SK-N-SH (cell line): Measurements from ENCODE around the gene SDK1. TPM values are rescaled to one million over a fixed set of nuclear protein-coding genes. Genes with fewer than 3 reads are reported as not detected.

Experiments
- CTCF ChIA-PET: fragments of 300-600, 350-600 bp; formaldehyde crosslinking; extraction: SDS; loops from one replicate; lab custom pipeline; 2021; lab: Yijun Ruan, JAX
- POLR2A ChIA-PET: fragments of 350-600 bp; sonication (Branson Sonifier 250); formaldehyde crosslinking; extraction: SDS; loops from one replicate; lab custom pipeline; 2020; ENCODE audit warnings: antibody characterized with exemption, inconsistent platforms; lab: Yijun Ruan, JAX
- DNase-seq: peaks from one replicate; pipeline ENCODE4 v3.0.0; 2012
- H2AFZ ChIP-seq: fragments of 200-600 bp; sonication (generic); 2 replicates; pipeline ENCODE4 v1.8.1; 2016; ENCODE audit warnings: antibody characterized with exemption, mild to moderate bottlenecking, low read depth
- H3F3A ChIP-seq: fragments of 200-600 bp; sonication (generic); replicated peaks from 2 replicates; pipeline ENCODE3; 2016; ENCODE audit warnings: antibody characterized with exemption, mild to moderate bottlenecking; ENCODE audit not compliant: insufficient read depth
- H3K27ac ChIP-seq, 2 experiments: fragments of 200-500 bp in 1 of 2; fragments of 200-600 bp in 1 of 2; sonication (Bioruptor generic) in 1 of 2; sonication (generic), shearing (Covaris generic) in 1 of 2; 2 replicates each; pipeline versions ENCODE4 v1.5.1 to v1.6.1; 2014 to 2016; ENCODE audit warnings: low read depth in 2 of 2, inconsistent platforms in 1 of 2, low read length in 1 of 2, mild to moderate bottlenecking in 1 of 2, mixed read lengths in 1 of 2
- H3K27me3 ChIP-seq: fragments of 200-600 bp; sonication (generic), shearing (Covaris generic); 2 replicates; pipeline ENCODE4 v1.6.1; 2016; ENCODE audit warnings: mixed run types; ENCODE audit not compliant: insufficient read depth
- H3K36me3 ChIP-seq, 2 experiments: fragments of 200-500 bp in 1 of 2; fragments of 200-600 bp in 1 of 2; sonication (Bioruptor generic) in 1 of 2; sonication (generic) in 1 of 2; replicated peaks in 1 of 2; 2 replicates each; pipeline versions ENCODE3 to v1.5.1; 2014 to 2016; ENCODE audit warnings: low read length in 1 of 2, mild to moderate bottlenecking in 1 of 2; ENCODE audit not compliant: insufficient read depth in 2 of 2, control insufficient read depth in 1 of 2
- H3K4me1 ChIP-seq, 2 experiments: fragments of 200-500 bp in 1 of 2; fragments of 200-600 bp in 1 of 2; sonication (Bioruptor generic) in 1 of 2; sonication (generic), shearing (Covaris generic) in 1 of 2; 2 replicates each; pipeline versions ENCODE4 v1.5.1 to v1.6.1; 2014 to 2016; ENCODE audit warnings: low read depth in 1 of 2, low read length in 1 of 2, mixed run types in 1 of 2; ENCODE audit not compliant: insufficient read depth in 2 of 2, control insufficient read depth in 1 of 2
- H3K4me2 ChIP-seq: fragments of 200-600 bp; sonication (generic), shearing (Covaris generic); 2 replicates; pipeline ENCODE4 v1.6.1; 2017; ENCODE audit warnings: mixed run types
- H3K4me3 ChIP-seq, 2 experiments: fragments of 200-500 bp in 1 of 2; fragments of 200-600 bp in 1 of 2; sonication (Bioruptor generic) in 1 of 2; sonication (generic), shearing (Covaris generic) in 1 of 2; 2 replicates each; pipeline versions ENCODE4 v1.5.1 to v1.8.1; 2014 to 2016; ENCODE audit warnings: low read depth in 2 of 2, inconsistent platforms in 1 of 2, low read length in 1 of 2, mild to moderate bottlenecking in 1 of 2, mixed read lengths in 1 of 2, moderate library complexity in 1 of 2
- H3K79me2 ChIP-seq: fragments of 200-600 bp; sonication (generic); 2 replicates; pipeline ENCODE4 v1.8.1; 2017; ENCODE audit warnings: mild to moderate bottlenecking; ENCODE audit not compliant: insufficient read depth
- H3K9ac ChIP-seq: fragments of 200-600 bp; sonication (generic); 2 replicates; pipeline ENCODE4 v1.6.1; 2017; ENCODE audit warnings: mixed run types
- H3K9me2 ChIP-seq: fragments of 200-600 bp; sonication (generic); 2 replicates; pipeline ENCODE4 v1.6.1; 2017; ENCODE audit warnings: mixed run types
- H3K9me3 ChIP-seq: fragments of 200-600 bp; sonication (generic); 2 replicates; pipeline ENCODE4 v1.6.1; 2017; ENCODE audit warnings: mixed run types, mild to moderate bottlenecking, moderate library complexity
- H4K20me1 ChIP-seq: fragments of 200-600 bp; sonication (generic); 2 replicates; pipeline ENCODE4 v1.6.1; 2017; ENCODE audit warnings: mild to moderate bottlenecking, mixed run types; ENCODE audit not compliant: insufficient read depth
- CHD2 ChIP-seq: fragments of 150-350 bp; IDR thresholded peaks from 2 replicates; pipeline ENCODE4 v1.6.1; 2018; ENCODE audit warnings: low read length; ENCODE audit not compliant: partially characterized antibody
- FOXJ3 ChIP-seq: sonication (generic); formaldehyde crosslinking; IDR thresholded peaks from 2 replicates; pipeline ENCODE4 v1.5.1; 2020; ENCODE audit warnings: mild to moderate bottlenecking, missing genetic modification reagents
- GABPA ChIP-seq: IDR thresholded peaks from 2 replicates; pipeline ENCODE4 v1.4.0; 2012; ENCODE audit warnings: low read depth, mild to moderate bottlenecking
- IRF3 ChIP-seq: fragments of 150-350 bp; IDR thresholded peaks from 2 replicates; pipeline ENCODE4 v1.6.1; 2016; ENCODE audit warnings: mild to moderate bottlenecking, low read depth, low read length
- MEF2A ChIP-seq: IDR thresholded peaks from 2 replicates; pipeline ENCODE4 v1.4.0; 2012; ENCODE audit warnings: low read depth, borderline replicate concordance
- MXI1 ChIP-seq: IDR thresholded peaks from 2 replicates; pipeline ENCODE4 v1.6.1; 2012; ENCODE audit warnings: mild to moderate bottlenecking, low read depth, low read length, improper control_type of control experiment
- NRF1 ChIP-seq: IDR thresholded peaks from 2 replicates; pipeline ENCODE4 v1.6.1; 2012; ENCODE audit warnings: low read depth, mild to moderate bottlenecking, low read length
- POLR2AphosphoS5 ChIP-seq: IDR thresholded peaks from 2 replicates; pipeline ENCODE4 v1.6.1; 2012; ENCODE audit warnings: low read depth, low read length
- RAD21 ChIP-seq: IDR thresholded peaks from 2 replicates; pipeline ENCODE4 v1.6.1; 2012; ENCODE audit warnings: mild to moderate bottlenecking, low read length
- RCOR1 ChIP-seq: fragments of 150-350 bp; IDR thresholded peaks from 2 replicates; pipeline ENCODE4 v1.6.1; 2017; ENCODE audit warnings: antibody characterized with exemption, low read length
- RFX5 ChIP-seq: IDR thresholded peaks from 2 replicates; pipeline ENCODE4 v1.6.1; 2012; ENCODE audit warnings: mild to moderate bottlenecking, improper control_type of control experiment, low read length
- RXRA ChIP-seq: IDR thresholded peaks from 2 replicates; pipeline ENCODE4 v1.4.0; 2012; ENCODE audit warnings: low read depth, mild to moderate bottlenecking, borderline replicate concordance
- SMC3 ChIP-seq: IDR thresholded peaks from 2 replicates; pipeline ENCODE4 v1.6.1; 2012; ENCODE audit warnings: low read depth, low read length, improper control_type of control experiment
- TAF1 ChIP-seq: IDR thresholded peaks from 2 replicates; pipeline ENCODE4 v1.6.1; 2012; ENCODE audit warnings: low read depth, mild to moderate bottlenecking, low read length, moderate library complexity, borderline replicate concordance
- TCF12 ChIP-seq: IDR thresholded peaks from 2 replicates; pipeline ENCODE4 v1.4.0; 2012
- YY1 ChIP-seq: IDR thresholded peaks from 2 replicates; pipeline ENCODE4 v1.4.0; 2012; ENCODE audit warnings: low read depth, mild to moderate bottlenecking
- WGBS: methylation state at CpG from one replicate; pipeline ENCODE4 v1.1.6; 2017; ENCODE audit warnings: low lambda C conversion rate; 5-methylcytosine and 5-hydroxymethylcytosine counted together
- polyA plus RNA-seq, 3 experiments: library from polyadenylated mRNA; depleted of rRNA; stranded (reverse); fragments of >200 nt; gene quantifications; 2 replicates each; pipeline ENCODE4 v1.2.3, GENCODE V29; 2012
- TF ChIP-seq, protein P1 (sequence below): IDR thresholded peaks from 2 replicates; pipeline ENCODE4 v1.6.1; 2012; ENCODE audit warnings: mild to moderate bottlenecking, low read depth, low read length, moderate library complexity

SDK1 gene
- polyA plus RNA-seq, 1 of the 3 experiments (the other 2 are of a cell fraction): 1.2 TPM

- H2AFZ ChIP-seq: no peak overlapping the region
- no peak overlapping the region for H3K4me2 ChIP-seq
- peaks cover 0 to 4% of the 10 kb centered on the region in 2 experiments; a peak in 1 of 4 replicates for H3K4me1 ChIP-seq
- H3K9me2 ChIP-seq: no peaks in the 10 kb centered on the region
- no peak for TF ChIP-seq FOXJ3 (CRISPR knock-in tag)
- no peak for TF ChIP-seq RCOR1
- TF ChIP-seq RXRA: no peak
- TF ChIP-seq POLR2AphosphoS5: no peak
- TF ChIP-seq CHD2: no peak
- TF ChIP-seq, all 33 proteins: peak for 0
- H3K27ac ChIP-seq: no peak overlapping the region
- POLR2A ChIA-PET: no interaction called here
- H3K4me3 ChIP-seq: no peak overlapping the region
- H3K9me3 ChIP-seq: no peaks in the 10 kb centered on the region
- 64% methylated on average over 10 of the region's 10 CpGs for WGBS
- no peak for DNase-seq
- H4K20me1 ChIP-seq: no peaks in the 10 kb centered on the region
- CTCF ChIA-PET: interaction anchor here (0.6 to 1.8 kb wide), 3 partner anchors 11 to 634 kb away, joined by 3 to 10 read pairs (median 3); no protein-coding TSS in a partner anchor
- H3K36me3 ChIP-seq: no peaks in the 10 kb centered on the region
- no peaks in the 10 kb centered on the region for H3K27me3 ChIP-seq
- no peaks in the 10 kb centered on the region for H3F3A ChIP-seq
- no peaks in the 10 kb centered on the region for H3K79me2 ChIP-seq
- no peak overlapping the region for H3K9ac ChIP-seq
These were observed 543.6 kb downstream of the SDK1 start for GRCh38 chr7:3844540-3845151.

- Histone ChIP-seq H3K4me3 (no peak overlapping the region), H3K9ac (no peak overlapping the region), H3K27me3 (no peaks in the 10 kb centered on the region), H3K79me2 (no peaks in the 10 kb centered on the region), H3F3A (no peaks in the 10 kb centered on the region), H3K4me1 (peaks cover 0 to 4% of the 10 kb centered on the region in 2 experiments; a peak in 1 of 4 replicates), H3K4me2 (no peak overlapping the region), H4K20me1 (no peaks in the 10 kb centered on the region), H3K27ac (no peak overlapping the region), H3K9me3 (no peaks in the 10 kb centered on the region), H3K9me2 (no peaks in the 10 kb centered on the region), H3K36me3 (no peaks in the 10 kb centered on the region), H2AFZ (no peak overlapping the region)
- CTCF ChIA-PET: no interaction called here
- POLR2A ChIA-PET: no interaction called here
- 62% methylated on average over 9 of the region's 9 CpGs for WGBS
- DNase-seq: no peak
- no peak for TF ChIP-seq IRF3
- TF ChIP-seq YY1: no peak
- TF ChIP-seq TAF1: no peak
These were observed 545.7 kb downstream of the SDK1 start for GRCh38 chr7:3846738-3847137.

DNA sequence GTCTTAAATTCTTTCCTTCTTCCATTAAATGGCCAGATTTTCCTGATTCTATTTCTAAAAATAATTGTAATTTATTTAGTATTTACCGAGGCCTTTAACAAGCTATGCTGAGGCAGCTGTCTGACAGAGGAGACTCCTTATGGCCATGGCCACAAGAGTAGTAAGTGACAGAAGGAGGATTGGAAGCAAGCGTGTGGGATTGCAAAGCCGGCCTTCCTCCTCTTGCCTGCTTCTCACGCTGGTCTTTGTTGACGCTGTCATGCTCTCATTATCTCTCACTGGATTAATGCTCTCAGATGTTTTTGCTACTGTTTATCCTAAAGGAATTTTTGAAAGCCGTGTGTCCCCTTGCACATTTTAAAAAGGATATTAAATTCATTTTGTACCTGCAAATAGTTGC lies 546.3 kb downstream of the SDK1 start:
- H3K4me1 ChIP-seq: peaks cover 0 to 4% of the 10 kb centered on the region in 2 experiments; a peak in 1 of 4 replicates
- POLR2A ChIA-PET: no interaction called here
- CTCF ChIA-PET: interaction anchor here (1.0 kb wide), 1 partner anchor 19 kb away, joined by 3 read pairs; no protein-coding TSS in a partner anchor
- H3K4me3 ChIP-seq: no peak overlapping the region
- no peaks in the 10 kb centered on the region for H3K79me2 ChIP-seq
- no peak for DNase-seq
- no peaks in the 10 kb centered on the region for H3K9me2 ChIP-seq
- no peak overlapping the region for H3K27ac ChIP-seq
- no peaks in the 10 kb centered on the region for H3F3A ChIP-seq
- no peaks in the 10 kb centered on the region for H4K20me1 ChIP-seq
- H3K9me3 ChIP-seq: no peaks in the 10 kb centered on the region
- H3K9ac ChIP-seq: no peak overlapping the region
- no peak overlapping the region for H2AFZ ChIP-seq
- H3K27me3 ChIP-seq: no peaks in the 10 kb centered on the region
- WGBS: 60% methylated on average over 6 of the region's 6 CpGs
- no peak overlapping the region for H3K4me2 ChIP-seq
- H3K36me3 ChIP-seq: no peaks in the 10 kb centered on the region
- TF ChIP-seq, protein P1, sequence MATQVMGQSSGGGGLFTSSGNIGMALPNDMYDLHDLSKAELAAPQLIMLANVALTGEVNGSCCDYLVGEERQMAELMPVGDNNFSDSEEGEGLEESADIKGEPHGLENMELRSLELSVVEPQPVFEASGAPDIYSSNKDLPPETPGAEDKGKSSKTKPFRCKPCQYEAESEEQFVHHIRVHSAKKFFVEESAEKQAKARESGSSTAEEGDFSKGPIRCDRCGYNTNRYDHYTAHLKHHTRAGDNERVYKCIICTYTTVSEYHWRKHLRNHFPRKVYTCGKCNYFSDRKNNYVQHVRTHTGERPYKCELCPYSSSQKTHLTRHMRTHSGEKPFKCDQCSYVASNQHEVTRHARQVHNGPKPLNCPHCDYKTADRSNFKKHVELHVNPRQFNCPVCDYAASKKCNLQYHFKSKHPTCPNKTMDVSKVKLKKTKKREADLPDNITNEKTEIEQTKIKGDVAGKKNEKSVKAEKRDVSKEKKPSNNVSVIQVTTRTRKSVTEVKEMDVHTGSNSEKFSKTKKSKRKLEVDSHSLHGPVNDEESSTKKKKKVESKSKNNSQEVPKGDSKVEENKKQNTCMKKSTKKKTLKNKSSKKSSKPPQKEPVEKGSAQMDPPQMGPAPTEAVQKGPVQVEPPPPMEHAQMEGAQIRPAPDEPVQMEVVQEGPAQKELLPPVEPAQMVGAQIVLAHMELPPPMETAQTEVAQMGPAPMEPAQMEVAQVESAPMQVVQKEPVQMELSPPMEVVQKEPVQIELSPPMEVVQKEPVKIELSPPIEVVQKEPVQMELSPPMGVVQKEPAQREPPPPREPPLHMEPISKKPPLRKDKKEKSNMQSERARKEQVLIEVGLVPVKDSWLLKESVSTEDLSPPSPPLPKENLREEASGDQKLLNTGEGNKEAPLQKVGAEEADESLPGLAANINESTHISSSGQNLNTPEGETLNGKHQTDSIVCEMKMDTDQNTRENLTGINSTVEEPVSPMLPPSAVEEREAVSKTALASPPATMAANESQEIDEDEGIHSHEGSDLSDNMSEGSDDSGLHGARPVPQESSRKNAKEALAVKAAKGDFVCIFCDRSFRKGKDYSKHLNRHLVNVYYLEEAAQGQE: no peak
- TF ChIP-seq YY1 (no peak), SMC3 (no peak), RCOR1 (no peak), RFX5 (no peak), MEF2A (no peak), TCF12 (no peak), MXI1 (no peak), GABPA (no peak), RAD21 (no peak), CHD2 (no peak), NRF1 (no peak)
